ENCODE measurements around the gene B9D1. TPM values are rescaled to one million over a fixed set of nuclear protein-coding genes. Genes with fewer than 3 reads are reported as not detected.

Gene B9D1
- polyA plus RNA-seq, 1 of the 3 experiments (the other 2 are of a cell fraction), result 81.6 TPM

- no peak for TF ChIP-seq REST (IDR thresholded peaks at IDR 0.05; ENCODE audit: low read depth, low read length)
- no peak for TF ChIP-seq CTCF (IDR thresholded peaks at IDR 0.05)
- TF ChIP-seq IRF3 (IDR thresholded peaks at IDR 0.05; ENCODE audit: low read depth, low read length), result no peak
- TF ChIP-seq JUND (IDR thresholded peaks at IDR 0.05), result no peak
- TF ChIP-seq CHD2 (IDR thresholded peaks at IDR 0.05; ENCODE audit: low read length, partially characterized antibody), result no peak
Observed at GRCh38 chr17:19376811-19377210, 14.3 kb upstream of the B9D1 start (continued).

GRCh38 chr17:19375732-19376131, 13.2 kb upstream of the B9D1 start:
- Histone ChIP-seq H4K20me1 (ENCODE audit: insufficient read depth) (no peaks in the 10 kb centered on the region), H2AFZ (ENCODE audit: low read depth) (no peak overlapping the region), H3K27ac (ENCODE audit: low read depth in 2 of 2, low read length in 1 of 2) (0 out of 4 replicates have a peak overlapping the region, but pooled peaks of 1 of the 2 experiments have one; percentile 1), H3F3A (replicated peaks; ENCODE audit: insufficient read depth) (peaks cover 20% of the 10 kb centered on the region), H3K4me1 (ENCODE audit: control insufficient read depth in 1 of 2, insufficient read depth in 2 of 2, low read depth in 1 of 2, low read length in 1 of 2) (peaks cover 0 to 18% of the 10 kb centered on the region in 2 experiments; a peak in 3 of 4 replicates), H3K4me2 (no peak overlapping the region), H3K36me3 (replicated peaks in 1 of 2; ENCODE audit: control insufficient read depth in 1 of 2, insufficient read depth in 2 of 2, low read length in 1 of 2) (peaks cover 13 to 14% of the 10 kb centered on the region in 2 experiments), H3K79me2 (ENCODE audit: insufficient read depth) (peaks cover 35% of the 10 kb centered on the region), H3K9ac (no peak overlapping the region), H3K9me3 (no peaks in the 10 kb centered on the region), H3K4me3 (ENCODE audit: low read depth in 2 of 2, low read length in 1 of 2) (no peak overlapping the region), H3K9me2 (no peaks in the 10 kb centered on the region), H3K27me3 (ENCODE audit: insufficient read depth) (no peaks in the 10 kb centered on the region)
- 92% methylated on average over 1 of the region's 1 CpG for WGBS (ENCODE audit: low lambda C conversion rate)
- POLR2A ChIA-PET, result interaction anchor here (0.7 kb wide), 1 partner anchor 82 kb away, joined by 3 read pairs; no protein-coding TSS in a partner anchor
- CTCF ChIA-PET, result interaction anchor here (5.6 kb wide), 1 partner anchor 13 kb away, joined by 37 read pairs; the partner anchor contains the start of gene B9D1
- no peak for DNase-seq
- no peak for TF ChIP-seq REST (IDR thresholded peaks at IDR 0.05; ENCODE audit: low read depth, low read length)
- TF ChIP-seq GATA2 (CRISPR knock-in tag; IDR thresholded peaks at IDR 0.05), result no peak
- TF ChIP-seq RAD21 (IDR thresholded peaks at IDR 0.05; ENCODE audit: low read length), result no peak
- TF ChIP-seq TEAD4 (IDR thresholded peaks at IDR 0.05; ENCODE audit: borderline replicate concordance, insufficient read depth), result no peak
- TF ChIP-seq SMC3 (IDR thresholded peaks at IDR 0.05; ENCODE audit: low read depth, low read length), result no peak
- no peak for TF ChIP-seq SIN3A (IDR thresholded peaks at IDR 0.05; ENCODE audit: borderline replicate concordance, low read depth, low read length)
- TF ChIP-seq EP300 (IDR thresholded peaks at IDR 0.05; ENCODE audit: borderline replicate concordance in 1 of 2, low read depth in 1 of 2, low read length in 1 of 2), result no peak
- TF ChIP-seq YY1 (IDR thresholded peaks at IDR 0.05; ENCODE audit: low read depth), result no peak
- no peak for TF ChIP-seq CTCF (IDR thresholded peaks at IDR 0.05)
- no peak for TF ChIP-seq PBX3 (IDR thresholded peaks at IDR 0.05)
- no peak for TF ChIP-seq FOSL2 (IDR thresholded peaks at IDR 0.05; ENCODE audit: borderline replicate concordance, low read depth)
- no peak for TF ChIP-seq GABPA (IDR thresholded peaks at IDR 0.05; ENCODE audit: low read depth)
- TF ChIP-seq RXRA (IDR thresholded peaks at IDR 0.05; ENCODE audit: borderline replicate concordance, low read depth), result no peak
- no peak for TF ChIP-seq FOXM1 (IDR thresholded peaks at IDR 0.05; ENCODE audit: low read depth)

All from SK-N-SH (cell line).